HG02610 (cell line): Measurements from ENCODE around the gene ATP8A1.
A peak's percentile ranks its signal among the peaks of the same experiment; 100 is the strongest.

ENCODE experiments used
- ATAC-seq: cut with Tn5 transposase; IDR thresholded peaks from one replicate; pipeline ENCODE4 v1.9.1; 2021; ENCODE audit warnings: mild to moderate bottlenecking, moderate library complexity; ENCODE audit not compliant: unreplicated experiment

ATP8A1 gene

DNA sequence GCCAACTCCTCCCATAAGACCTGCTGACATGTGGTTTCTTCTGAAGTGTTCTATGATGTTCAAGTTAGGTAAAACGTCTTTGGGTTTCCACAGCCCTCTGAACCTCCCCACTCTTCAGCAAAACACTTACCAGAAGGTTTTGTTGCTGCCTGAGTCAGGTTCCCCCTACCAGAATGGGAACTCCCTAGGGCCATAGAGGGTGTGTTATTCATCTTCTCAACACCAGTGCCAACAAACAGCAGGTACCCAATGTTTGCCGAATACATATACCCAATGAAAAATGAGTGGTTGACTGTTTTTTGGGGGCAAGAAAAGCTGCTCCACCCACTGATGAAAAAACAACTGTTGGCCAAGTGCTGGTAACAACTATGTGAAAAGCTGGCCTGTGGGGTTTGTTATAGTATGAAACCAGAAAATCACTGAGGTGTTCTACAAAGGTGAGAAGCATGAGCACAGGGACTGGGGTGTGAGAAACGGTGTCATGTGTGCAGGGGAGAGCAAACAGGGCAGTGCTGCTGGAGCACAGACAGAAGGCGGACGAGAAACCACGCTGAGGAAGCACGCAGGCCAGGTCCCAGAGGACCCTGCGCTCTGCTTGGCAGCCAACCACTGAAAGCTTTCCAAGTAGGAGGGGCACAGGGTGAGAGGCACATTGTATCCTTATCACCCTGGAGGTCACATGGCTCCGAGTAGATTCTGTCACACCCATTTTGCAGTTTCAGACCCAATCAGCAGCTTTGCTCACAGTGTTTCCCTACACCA is 28.8 kb downstream of the ATP8A1 start:
- peak; percentile 91 for ATAC-seq

DNA sequence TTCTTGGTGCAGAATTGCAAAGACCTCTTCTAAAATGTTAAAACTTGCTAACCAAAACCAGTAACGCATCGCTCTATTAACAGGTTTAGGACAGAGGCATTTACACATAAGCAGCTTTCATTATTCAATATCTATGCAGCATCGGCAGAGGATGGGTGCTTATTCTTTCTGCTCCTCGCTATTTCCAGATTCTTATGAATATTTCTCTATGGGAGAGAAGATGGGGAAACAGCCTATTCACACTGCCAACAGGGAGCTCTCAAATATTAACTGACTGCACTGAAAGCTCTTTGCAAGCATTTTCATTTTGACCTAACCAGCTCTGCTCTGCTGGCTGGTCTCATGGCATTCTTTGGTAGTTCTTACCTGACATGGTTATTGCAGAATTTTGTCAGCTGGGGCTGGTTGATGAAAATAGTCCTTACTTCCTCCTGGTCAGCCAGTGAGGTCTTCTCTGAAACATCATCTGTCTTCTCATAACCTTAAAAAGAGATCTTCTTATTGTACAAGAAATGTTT is 30.2 kb downstream of the ATP8A1 start:
- ATAC-seq: no peak

DNA sequence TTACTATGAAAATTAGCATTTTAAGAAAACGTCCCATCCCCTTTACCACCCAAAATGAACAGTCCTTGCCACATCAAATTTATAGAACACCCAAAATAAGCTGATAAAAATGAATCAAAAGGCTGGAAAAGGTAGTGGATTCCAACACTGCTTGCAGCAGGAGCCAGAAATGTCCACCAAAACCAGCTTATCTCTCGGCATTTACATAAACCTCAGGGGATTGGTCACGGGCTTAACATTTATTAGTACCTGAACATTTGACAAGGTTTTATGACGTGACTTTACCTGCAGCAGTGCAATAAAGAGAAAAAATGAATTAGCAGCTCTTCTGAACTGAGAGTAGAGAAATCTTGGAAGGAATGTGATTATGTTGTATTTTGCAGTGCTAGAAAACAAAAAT is 31.6 kb downstream of the ATP8A1 start:
- ATAC-seq: no peak

DNA sequence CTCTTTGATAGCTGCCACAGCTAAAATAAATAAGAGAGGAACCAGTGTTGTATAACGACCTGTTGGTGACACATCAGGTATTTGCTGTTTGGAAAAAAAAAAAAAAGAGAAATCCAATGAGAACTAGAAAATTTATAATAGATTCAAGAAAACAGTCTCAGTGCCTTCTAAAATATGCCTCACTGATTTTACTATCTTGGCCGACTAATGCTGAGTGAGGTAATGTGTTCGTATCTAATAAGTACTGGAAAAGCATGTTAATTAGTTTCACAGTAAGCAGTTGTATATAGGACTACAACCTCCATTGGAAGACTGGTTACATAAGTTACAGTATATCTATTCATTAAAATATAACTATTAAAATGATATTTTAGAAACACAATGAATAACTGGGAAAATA is 32.4 kb downstream of the ATP8A1 start:
- no peak for ATAC-seq

DNA sequence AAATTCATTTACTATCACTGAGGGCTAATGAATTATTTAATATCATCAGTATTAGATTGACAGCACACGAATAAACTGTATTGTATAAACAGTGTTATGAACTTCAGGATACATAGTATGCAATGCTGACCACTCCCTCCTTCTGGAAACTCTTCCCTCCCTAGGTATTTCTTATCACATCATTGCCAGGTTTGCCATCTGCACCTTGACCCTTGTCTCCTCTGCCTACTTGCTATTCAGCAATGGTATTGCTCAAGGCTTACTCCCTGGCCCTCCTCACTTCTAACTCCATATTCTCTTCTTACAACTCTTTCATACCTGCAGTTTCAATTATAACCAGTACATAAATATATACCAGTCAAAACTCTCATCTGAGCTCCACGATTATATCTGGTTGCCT is 38.9 kb downstream of the ATP8A1 start:
- no peak for ATAC-seq

DNA sequence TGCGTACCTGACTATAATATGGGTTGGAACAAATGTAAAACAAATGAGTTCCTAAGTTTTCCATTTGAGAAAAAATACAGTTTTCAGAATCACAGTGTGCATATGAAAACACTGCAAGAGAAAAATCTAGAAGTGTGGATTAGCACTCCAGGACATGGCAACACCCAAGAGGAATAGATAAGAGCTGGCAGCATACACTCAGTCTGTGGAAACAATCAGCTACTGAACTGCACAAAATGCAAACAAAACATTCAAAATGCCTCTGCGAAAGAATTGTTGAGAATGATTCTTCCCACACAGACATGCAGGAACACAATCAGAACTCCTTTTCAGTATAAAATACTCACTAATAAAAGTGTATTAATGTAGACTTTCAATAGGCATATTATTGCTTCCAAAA is 39.9 kb downstream of the ATP8A1 start:
- ATAC-seq: no peak

DNA sequence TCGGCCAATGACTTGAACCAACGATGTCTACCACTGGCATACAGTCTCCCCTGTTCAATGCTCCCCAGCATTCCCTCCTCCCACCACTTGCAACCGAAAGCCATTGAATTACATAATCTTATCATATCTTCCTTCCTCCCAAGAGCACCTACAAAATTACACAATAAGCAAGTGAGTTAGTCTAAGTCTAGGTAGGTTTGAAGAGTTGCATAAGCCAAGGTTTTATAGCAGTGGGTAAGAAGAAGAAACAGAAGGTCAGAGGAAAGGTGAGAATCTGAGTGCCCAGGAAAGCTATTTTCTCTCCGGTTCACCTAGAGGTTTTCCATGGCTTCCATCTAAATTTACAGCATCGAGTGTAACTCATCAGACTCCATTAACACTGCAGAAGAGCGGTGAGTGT is 40.3 kb downstream of the ATP8A1 start:
- no peak for ATAC-seq

DNA sequence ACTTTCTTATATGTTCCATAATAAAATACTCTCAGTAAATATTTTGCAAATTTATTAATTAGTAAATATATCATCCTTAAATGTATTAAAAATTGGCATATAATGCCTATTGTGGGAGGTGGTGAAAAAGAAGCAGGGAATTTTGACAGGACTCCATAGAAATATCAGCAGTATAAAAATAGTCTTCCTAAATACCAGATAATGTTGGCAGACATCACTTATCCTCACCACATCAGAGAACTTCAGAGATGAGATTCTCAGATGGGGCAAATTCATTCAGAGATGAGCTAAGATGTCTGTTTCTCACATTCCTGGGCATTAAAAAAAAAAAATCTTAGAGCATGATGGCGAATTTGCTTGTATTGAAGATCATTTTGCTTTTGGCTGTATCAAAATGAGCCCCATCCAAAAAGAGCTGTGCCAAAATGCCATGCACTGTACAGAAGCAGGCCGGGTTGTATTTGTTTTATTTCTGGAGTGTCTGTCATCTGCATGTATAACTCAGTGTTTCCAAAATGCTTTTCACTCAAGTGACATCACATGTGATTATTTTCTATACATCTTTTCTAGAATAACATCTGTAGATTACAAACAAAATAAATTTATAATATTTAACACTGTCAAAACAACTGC is 41.7 kb downstream of the ATP8A1 start:
- ATAC-seq: no peak

DNA sequence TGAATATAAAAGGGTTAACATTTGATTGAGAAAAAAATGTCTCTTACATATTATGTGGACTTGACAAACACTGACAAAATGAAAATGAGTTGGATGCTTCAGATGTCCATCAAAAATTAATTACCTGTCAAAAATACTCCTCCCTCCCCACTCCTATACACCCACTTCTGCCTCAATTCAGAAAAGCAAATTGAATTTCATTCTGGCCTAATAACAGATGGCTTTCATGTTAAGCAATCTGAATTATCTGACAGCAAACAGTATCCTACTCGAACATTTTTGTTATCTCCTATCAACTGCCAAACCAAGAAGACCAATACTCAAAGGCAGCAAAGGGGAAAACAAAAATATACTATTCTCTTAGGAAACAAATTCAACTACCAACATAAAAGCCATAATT is 44.0 kb downstream of the ATP8A1 start:
- no peak for ATAC-seq

DNA sequence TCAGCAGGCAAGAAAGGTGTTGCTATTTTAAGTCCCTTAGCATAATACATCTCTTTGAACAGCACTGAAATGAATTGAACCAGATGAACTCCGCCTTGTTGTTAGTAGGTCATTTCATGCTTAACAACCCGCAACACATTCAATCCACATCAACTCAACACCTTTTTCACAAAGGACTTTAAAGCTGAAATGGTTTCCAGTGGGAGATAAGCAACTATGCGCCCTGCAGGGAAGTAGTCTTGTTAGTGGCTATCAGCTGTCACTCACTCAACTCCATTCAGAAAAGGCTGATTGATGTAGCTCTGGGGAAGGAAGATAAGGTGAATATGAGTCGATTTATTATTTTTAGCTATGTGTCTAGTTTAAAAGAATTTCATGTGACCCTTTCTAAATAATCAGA is 46.0 kb downstream of the ATP8A1 start:
- ATAC-seq: no peak

DNA sequence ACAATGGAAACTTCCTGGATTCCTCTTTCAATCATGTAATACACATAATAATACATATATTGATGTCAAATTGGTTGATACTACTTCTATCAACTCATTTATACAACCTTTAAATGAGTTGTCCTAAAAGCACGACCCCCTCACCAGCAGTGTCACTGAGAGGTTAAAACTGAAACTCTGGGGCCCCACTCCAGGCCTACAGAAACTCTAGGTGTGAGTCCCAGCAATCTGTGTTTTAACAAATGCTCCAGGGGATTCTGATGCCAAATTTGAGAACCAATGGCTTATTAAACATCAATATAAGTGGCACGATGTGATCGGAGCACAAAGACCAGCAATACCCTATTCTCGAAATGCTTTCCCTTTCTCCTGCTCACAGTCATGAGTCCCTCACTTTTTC is 47.9 kb downstream of the ATP8A1 start:
- no peak for ATAC-seq

DNA sequence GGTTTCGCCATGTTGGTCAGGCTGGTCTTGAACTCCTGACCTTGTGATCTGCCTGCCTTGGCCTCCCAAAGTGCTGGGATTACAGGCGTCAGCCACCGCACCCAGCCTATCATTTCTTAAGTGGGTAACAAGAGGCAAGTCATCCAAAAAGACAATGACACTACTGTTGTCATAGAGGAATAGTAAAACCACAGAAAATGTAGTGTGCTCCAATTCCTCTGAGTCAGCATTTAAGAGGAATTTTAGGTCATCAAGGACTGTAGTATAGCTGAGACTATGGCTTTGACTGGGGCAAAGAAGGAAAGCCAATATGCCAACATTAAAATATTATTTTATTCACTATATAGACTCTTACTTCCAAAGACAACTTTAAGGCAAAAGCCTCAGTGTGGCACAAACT is 48.4 kb downstream of the ATP8A1 start:
- no peak for ATAC-seq

DNA sequence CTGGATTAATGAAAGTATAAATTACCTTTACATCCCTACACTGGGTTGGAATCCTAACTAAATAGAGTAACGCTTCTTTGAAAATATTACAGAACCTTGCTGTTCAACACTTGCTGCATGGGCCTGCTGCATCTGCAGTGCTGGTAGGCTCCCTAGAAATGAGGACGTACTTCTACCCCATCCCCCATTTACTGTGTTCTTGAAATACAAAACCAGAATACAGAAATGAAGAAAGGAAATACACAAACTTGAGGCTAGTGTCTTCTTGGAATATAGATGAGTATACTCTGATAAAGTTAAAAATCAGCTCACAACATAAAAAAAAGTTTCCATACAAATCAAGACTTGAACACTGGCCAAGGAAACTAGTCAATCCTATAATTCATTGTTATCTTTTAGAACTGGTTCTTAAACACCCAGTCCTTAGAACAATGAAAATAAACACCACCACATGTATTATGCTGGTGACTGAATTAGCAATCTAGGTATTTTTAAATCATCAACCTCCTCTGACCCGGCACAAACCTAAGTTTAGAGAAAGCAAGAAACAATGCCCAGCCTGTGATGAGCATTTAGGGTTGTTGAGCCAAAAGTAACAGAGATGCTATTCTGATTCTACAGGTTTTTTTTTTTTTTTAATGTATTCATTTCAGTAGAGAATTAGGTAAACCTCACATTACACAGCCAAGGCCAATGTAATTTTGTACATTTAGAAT is 49.7 kb downstream of the ATP8A1 start:
- ATAC-seq: peak; percentile 36

DNA sequence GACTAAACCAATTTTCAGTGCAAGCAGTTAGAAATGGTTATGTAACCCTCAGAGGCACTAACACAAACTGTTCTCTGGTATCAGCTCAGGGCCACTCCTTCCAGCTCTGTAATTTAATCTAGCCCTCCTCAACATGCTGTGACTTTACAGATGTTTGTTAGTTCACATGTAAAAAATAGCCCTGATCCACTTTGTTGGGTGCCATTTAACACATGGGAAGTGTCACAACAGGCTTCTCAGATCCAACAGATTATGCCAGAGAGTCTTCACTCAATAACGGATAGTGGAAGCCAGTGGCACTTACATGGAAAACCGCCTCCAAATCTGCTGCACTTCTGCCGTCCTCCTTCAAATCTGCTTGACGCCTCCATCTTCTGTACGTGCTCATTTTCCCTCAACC is 51.6 kb downstream of the ATP8A1 start:
- no peak for ATAC-seq

DNA sequence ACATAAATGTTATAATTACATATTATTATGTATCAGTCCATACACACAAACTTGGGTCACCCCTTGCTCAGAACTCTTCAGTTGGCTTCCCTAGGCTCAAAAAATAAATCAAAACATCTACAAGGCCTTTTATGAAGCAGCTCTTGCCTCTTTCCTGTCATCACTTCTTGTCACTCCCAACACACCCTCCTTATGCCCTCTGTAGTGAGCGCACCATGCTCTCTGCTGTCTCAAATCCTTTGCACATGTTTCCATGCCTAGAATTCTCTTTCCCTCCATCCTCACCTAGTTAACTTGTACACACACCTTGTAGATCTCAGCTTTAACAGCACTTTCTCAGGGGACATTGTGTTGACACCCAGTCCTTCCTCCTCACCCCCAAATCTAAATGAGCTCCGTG is 53.0 kb downstream of the ATP8A1 start:
- no peak for ATAC-seq

DNA sequence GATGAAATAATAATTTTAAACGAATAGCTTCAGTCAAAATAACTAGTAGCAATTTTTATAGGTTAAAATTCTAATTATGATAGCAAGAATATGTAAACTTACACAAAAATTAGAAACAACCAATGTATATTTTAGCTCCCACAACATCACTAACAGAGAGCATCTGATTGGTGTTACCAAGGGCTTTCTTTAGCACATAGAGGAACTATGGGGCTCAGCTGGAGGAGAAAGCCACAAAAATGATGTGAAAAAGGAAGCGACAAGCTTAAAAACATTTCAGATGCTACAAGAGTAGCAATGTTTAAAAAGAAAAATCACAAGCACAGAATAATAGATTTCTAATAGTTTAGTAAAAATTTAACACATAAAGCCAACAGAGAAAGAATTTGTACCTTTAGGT is 56.3 kb downstream of the ATP8A1 start:
- ATAC-seq: no peak

DNA sequence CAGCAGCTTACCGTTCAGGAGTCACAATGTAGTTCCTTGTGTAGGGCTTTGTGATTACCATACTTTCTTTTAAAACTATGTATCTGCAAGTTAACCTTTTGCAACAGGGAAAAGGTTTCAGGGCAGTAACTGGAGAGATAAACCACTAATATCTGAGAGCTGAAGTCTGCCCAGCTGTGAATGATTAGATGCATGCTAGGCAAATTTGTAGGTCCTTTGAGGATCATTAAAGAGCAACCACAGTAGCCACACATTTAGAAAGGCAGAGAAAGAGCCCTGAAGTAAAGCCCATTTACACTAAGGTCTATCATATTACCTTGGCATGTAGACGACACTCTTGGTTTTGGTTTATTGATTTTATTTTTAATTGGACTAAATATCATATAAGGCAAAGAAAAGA is 60.0 kb downstream of the ATP8A1 start:
- peak; percentile 70 for ATAC-seq

DNA sequence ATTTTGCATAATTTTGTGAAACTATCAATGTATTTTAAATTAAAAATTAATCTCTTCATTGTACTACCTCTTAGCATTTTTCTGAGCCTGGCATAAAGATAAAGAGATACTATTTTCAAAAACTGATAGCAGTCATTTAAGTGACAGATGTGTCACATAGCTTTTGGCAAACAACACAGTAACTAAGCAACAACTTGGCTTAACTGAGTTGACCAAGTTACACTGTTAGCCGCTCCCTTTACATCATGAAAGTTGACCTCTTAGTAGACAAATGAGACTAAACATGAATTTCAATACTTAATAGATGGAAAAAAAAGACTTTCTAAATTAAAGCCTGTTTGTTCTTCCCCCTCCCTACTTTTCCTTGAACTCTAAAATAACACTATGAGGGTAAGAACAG is 62.0 kb downstream of the ATP8A1 start:
- ATAC-seq: no peak

DNA sequence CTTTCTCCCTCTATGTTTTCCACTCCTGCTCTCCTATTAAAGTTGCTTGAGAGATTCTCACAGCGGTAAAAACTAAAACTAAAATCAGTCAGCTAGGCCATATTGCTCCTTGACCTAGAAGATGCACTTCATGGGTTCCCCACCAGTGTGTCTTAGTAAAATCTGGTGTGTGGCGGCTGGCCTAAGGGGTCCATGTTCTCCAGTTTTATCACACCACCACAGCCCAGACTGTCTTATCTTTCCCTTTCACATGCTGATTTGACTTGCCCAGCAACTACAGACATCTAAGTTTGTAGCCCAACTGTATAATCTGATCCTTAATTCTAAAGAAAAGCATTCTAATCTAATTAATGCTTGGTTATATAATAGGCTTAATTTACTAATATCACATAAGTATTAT is 68.0 kb downstream of the ATP8A1 start:
- no peak for ATAC-seq

DNA sequence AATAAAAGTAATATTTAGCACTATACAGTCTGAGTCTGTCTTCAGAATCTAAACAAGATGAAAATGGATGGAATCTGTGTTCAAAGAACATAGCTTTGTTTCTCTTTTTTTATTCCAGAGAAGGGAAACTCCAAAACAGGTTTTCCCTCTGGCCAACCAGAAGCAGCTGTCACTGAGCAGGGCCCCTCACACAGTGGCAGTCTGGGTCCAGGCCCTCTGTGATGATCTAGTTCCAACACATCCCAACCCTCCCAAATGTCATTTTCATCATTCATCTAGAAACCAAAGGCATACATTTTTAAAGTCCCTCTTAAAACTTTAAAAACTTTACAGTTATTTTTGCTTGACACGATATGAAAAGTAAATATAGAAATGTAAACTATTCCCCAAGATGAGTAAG is 70.1 kb downstream of the ATP8A1 start:
- no peak for ATAC-seq

DNA sequence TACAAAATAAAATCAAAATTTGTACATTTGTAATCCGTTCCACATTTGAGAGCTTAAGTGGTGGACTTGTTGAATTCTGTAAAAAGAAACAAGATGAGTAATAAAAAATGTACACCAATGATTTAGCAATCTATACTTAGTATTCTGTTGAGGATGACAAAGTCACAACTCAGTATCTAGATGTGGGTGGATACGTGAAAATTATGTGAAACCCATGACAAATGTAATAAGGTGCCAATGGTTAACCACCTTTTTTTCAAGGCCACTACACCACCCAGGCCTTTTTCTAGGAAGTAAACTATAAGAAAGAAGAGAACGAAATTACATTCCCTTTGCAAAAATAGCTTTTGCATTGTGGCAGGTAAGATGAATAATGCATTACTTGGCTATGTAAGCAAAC is 77.0 kb downstream of the ATP8A1 start:
- no peak for ATAC-seq

DNA sequence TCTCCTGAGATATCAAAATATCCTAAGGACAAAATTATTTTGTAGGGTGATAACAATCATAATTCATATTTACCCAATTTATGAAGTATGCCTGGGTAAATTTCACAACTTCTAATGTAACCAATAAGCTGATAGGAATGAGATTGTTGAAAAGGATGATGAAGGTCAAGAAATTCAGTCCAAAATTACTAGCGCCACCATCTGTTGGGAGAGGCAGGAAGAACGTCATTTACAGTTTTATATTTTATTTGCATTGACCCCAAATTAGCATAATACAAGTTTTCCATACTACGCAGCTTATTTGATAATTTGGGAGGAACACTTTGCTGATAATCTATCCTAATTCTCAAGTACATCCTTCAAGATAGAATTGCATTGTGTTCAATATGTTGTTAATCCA is 78.7 kb downstream of the ATP8A1 start:
- ATAC-seq: no peak
